Measurements from ENCODE around the gene CSDE1. TPM values are rescaled to one million over a fixed set of nuclear protein-coding genes. Genes with fewer than 3 reads are reported as not detected.

The CSDE1 gene
- total RNA-seq, 1 experiment from 2014 or later = 402 TPM

Other genes with a start within 250 kb of the CSDE1 start
- gene TRIM33, start 246.8 kb downstream of the CSDE1 start, total RNA-seq (2014; rRNA removed; shearing (Covaris generic)) = 22.9 and 24.1 TPM in 2 replicates
- gene BCAS2, start 176.4 kb downstream of the CSDE1 start, total RNA-seq (2014; rRNA removed; shearing (Covaris generic)) = 85.1 and 104 TPM in 2 replicates
- gene DENND2C, start 87.9 kb downstream of the CSDE1 start, total RNA-seq (2014; rRNA removed; shearing (Covaris generic)) = 0.81 and 1.3 TPM in 2 replicates
- gene AMPD1, start 62.4 kb downstream of the CSDE1 start, total RNA-seq (2014; rRNA removed; shearing (Covaris generic)) = 0.60 TPM in 1 of 2 replicates, not detected in the other
- 143 and 160 TPM in 2 replicates for gene NRAS, start 41.2 kb downstream of the CSDE1 start, total RNA-seq (2014; rRNA removed; shearing (Covaris generic))
- 45.6 and 53.9 TPM in 2 replicates for gene SIKE1, start 22.7 kb upstream of the CSDE1 start, total RNA-seq (2014; rRNA removed; shearing (Covaris generic))
- gene SYCP1, start 96.9 kb upstream of the CSDE1 start, total RNA-seq (2014; rRNA removed; shearing (Covaris generic)) = not detected in 2 replicates